ENCODE results near the gene SYNJ1.

SYNJ1 gene

DNA sequence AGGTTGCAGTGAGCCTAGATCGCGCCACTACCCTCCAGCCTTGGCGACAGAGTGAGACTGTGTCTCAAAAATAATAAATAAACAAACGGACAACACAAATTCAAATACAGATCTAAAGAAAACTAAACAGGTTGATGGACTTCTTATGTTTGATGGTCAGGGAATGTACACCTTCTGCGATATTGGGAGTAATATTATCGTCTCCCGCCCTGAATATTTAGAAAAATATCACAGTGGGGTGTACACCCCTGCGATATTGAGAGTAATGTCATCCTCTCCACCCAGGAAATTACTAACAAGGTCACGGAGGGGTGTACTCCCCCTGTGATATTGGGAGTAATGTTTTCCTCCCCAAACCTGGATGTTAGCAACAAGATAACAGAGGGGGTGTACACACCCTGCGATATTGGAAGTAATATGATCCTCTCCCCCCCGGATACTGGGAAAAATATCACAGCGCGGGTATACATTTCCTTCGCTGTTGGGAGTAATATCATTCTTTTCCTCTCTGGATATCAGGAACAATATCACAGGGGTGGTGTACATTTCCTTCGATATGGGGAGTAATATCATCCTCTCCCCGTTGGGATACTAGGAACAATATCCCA lies 114.3 kb downstream of the SYNJ1 start:
- TF ChIP-seq, protein P1, sequence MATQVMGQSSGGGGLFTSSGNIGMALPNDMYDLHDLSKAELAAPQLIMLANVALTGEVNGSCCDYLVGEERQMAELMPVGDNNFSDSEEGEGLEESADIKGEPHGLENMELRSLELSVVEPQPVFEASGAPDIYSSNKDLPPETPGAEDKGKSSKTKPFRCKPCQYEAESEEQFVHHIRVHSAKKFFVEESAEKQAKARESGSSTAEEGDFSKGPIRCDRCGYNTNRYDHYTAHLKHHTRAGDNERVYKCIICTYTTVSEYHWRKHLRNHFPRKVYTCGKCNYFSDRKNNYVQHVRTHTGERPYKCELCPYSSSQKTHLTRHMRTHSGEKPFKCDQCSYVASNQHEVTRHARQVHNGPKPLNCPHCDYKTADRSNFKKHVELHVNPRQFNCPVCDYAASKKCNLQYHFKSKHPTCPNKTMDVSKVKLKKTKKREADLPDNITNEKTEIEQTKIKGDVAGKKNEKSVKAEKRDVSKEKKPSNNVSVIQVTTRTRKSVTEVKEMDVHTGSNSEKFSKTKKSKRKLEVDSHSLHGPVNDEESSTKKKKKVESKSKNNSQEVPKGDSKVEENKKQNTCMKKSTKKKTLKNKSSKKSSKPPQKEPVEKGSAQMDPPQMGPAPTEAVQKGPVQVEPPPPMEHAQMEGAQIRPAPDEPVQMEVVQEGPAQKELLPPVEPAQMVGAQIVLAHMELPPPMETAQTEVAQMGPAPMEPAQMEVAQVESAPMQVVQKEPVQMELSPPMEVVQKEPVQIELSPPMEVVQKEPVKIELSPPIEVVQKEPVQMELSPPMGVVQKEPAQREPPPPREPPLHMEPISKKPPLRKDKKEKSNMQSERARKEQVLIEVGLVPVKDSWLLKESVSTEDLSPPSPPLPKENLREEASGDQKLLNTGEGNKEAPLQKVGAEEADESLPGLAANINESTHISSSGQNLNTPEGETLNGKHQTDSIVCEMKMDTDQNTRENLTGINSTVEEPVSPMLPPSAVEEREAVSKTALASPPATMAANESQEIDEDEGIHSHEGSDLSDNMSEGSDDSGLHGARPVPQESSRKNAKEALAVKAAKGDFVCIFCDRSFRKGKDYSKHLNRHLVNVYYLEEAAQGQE (IDR thresholded peaks at IDR 0.05; ENCODE audit: insufficient read depth in 1 of 2, low read depth in 2 of 2, low read length in 2 of 2) = no peak

DNA sequence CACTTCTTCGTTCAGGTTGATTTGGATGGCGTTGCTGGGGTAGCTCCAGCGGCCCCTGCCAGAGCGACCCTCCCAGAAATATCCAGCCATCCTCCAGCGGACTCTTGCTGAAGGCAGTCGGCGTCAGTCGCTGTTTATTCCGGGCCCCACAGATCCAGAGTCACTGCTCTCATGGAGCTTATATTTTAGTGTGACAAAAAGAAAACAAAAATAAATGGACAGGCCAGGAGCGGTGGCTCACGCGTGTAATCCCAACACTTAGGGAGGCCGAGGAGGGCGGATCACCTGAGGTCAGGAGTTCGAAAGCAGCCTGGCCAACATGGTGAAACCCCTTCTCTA lies 114.8 kb downstream of the SYNJ1 start:
- TF ChIP-seq FOXP2 (optimal IDR thresholded peaks at IDR 0.05; ENCODE audit: borderline replicate concordance, extremely low read depth, extremely low read length, insufficient read depth) (no peak), POLR2AphosphoS5 (IDR thresholded peaks at IDR 0.05; ENCODE audit: low read depth, low read length) (no peak), TAF1 (IDR thresholded peaks at IDR 0.05; ENCODE audit: borderline replicate concordance, insufficient read depth, low read length) (no peak), SIN3A (IDR thresholded peaks at IDR 0.05; ENCODE audit: borderline replicate concordance, insufficient read depth, low read length) (no peak)
- TF ChIP-seq, protein P1 (IDR thresholded peaks at IDR 0.05; ENCODE audit: insufficient read depth in 1 of 2, low read depth in 2 of 2, low read length in 2 of 2) = no peak

DNA sequence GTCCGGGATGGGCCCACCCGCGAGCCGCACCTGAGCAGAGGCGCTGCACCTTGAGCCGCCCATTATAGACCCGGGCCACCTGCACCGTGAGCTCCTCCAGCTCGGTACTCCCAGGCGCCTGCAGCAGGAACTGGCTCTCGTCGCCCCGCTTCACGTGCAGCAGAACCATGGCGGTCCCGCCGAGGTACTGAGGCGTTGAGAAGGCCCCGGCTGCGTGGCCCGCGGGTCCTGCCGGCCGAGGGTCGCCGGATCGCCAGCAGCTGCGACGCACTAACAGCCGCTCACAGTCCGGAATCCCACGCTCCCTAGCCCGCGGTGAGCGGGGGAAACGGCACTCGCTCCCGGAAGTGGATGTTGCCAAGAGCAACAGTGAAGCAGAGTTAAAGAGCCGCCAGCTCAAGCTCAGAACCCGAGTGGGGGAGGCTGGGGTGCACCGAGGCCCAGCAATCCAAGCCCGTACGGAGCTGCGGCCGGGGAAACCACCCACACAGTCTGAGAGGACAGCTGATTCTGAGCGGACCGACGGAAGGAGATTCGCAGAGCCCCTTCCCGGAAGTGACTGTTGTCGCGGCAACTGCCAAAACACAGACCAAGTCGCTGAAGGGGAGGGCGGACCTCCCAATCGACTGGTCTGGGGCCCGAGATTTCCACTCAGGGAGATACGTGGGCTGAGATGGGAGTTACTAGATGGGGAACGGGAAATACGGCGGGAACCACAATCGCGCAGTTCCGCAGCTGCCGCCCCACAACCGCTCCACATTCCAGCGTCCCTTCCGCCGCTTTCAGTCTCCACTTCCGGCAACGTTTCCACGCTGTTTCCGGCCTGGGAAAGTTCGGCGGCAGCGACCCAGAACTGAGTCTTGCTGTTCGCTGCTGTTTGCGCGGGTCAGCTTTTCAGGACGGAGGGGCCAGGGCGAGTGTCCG lies 115.5 kb downstream of the SYNJ1 start, which contains the start of gene CFAP298:
Gene CFAP298, minus strand, starts transcription at position 303 of the 924 bp plus-strand sequence. Its CDS starts 134 bp downstream, at position 169.
- peak; percentile 89; the same call in 1 of the 2 replicates for TF ChIP-seq TAF1 (IDR thresholded peaks at IDR 0.05; ENCODE audit: borderline replicate concordance, insufficient read depth, low read length)
- TF ChIP-seq, protein P1 (IDR thresholded peaks at IDR 0.05; ENCODE audit: insufficient read depth in 1 of 2, low read depth in 2 of 2, low read length in 2 of 2) = peak; percentile 4 to 36; a peak in 1 of 4 replicates
- peak; percentile 57 for TF ChIP-seq FOXP2 (optimal IDR thresholded peaks at IDR 0.05; ENCODE audit: borderline replicate concordance, extremely low read depth, extremely low read length, insufficient read depth)
- peak; percentile 94 for TF ChIP-seq SIN3A (IDR thresholded peaks at IDR 0.05; ENCODE audit: borderline replicate concordance, insufficient read depth, low read length)
- TF ChIP-seq POLR2AphosphoS5 (IDR thresholded peaks at IDR 0.05; ENCODE audit: low read depth, low read length) = peak; percentile 89

DNA sequence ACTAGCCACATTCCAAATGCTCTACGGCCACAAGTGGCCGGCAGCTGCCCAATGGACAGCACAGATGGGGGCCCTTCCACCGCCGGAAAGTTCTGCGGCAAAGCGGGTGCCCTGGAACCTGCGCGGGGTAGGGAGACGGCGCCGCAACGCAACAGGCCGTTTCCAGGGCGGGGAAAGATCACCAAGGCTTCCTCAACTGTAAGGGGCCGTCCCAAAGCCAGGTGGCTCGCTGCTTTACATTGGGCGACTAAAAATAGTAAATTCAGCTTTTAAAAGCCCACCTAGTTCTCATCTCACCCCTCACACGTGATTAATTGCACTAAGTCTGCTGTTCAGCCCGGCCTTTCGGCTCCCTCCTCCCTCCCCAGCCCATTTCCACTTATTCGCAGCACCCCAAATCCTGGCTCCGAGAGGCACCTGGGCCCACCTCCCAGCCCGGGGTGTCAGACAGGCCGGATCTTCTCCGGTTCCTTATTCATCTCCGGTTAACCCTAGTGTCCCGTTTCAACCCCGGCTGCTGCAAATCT lies 116.3 kb downstream of the SYNJ1 start:
- TF ChIP-seq, protein P1 (IDR thresholded peaks at IDR 0.05; ENCODE audit: insufficient read depth in 1 of 2, low read depth in 2 of 2, low read length in 2 of 2) = no peak
- TF ChIP-seq TAF1 (IDR thresholded peaks at IDR 0.05; ENCODE audit: borderline replicate concordance, insufficient read depth, low read length) = no peak
- no peak for TF ChIP-seq POLR2AphosphoS5 (IDR thresholded peaks at IDR 0.05; ENCODE audit: low read depth, low read length)
- TF ChIP-seq SIN3A (IDR thresholded peaks at IDR 0.05; ENCODE audit: borderline replicate concordance, insufficient read depth, low read length) = no peak; the same call in 1 of the 2 replicates
- TF ChIP-seq FOXP2 (optimal IDR thresholded peaks at IDR 0.05; ENCODE audit: borderline replicate concordance, extremely low read depth, extremely low read length, insufficient read depth) = no peak

Measured in PFSK-1 (cell line).